B cell (primary cell): ENCODE data around the gene SERTAD3. TPM values are rescaled to one million over a fixed set of nuclear protein-coding genes. Genes with fewer than 3 reads are reported as not detected.

Experiments
- ATAC-seq: fragments of 200-7000 bp; cut with Tn5 transposase; one replicate; pipeline ENCODE4 v1.10.0; 2021; ENCODE audit warnings: low read depth, mild to moderate bottlenecking, moderate number of reproducible peaks, moderate library complexity
- CTCF ChIA-PET: fragments of 350-600 bp; sonication (Branson Sonifier 250); formaldehyde crosslinking; loops from one replicate; lab custom pipeline; 2021; ENCODE audit warnings: antibody characterized with exemption, inconsistent platforms; lab: Charles Lee
- POLR2A ChIA-PET: fragments of 350-600 bp; sonication (Branson Sonifier 250); formaldehyde crosslinking; loops from one replicate; lab custom pipeline; 2021; ENCODE audit warnings: antibody characterized with exemption; lab: Charles Lee
- DNase-seq: peaks from one replicate; pipeline ENCODE4 v3.0.0; 2013
- H2AFZ ChIP-seq: 2 replicates; pipeline ENCODE4 v1.6.1; 2012; ENCODE audit warnings: mild to moderate bottlenecking, low read depth, low read length; ENCODE audit not compliant: insufficient read depth, poor library complexity, severe bottlenecking
- H3K27ac ChIP-seq, 2 donors: 1 replicate in 1 of 2; 2 replicates in 1 of 2; pipeline ENCODE4 v1.5.1; 2012 to 2013; ENCODE audit warnings: low read length in 2 of 2, mild to moderate bottlenecking in 2 of 2, moderate library complexity in 1 of 2
- H3K27me3 ChIP-seq, 4 experiments: fragments of 200-600 bp in 1 of 4; sonication (generic) in 1 of 4; replicated peaks in 1 of 4; 1 replicate in 2 of 4; 2 replicates in 2 of 4; pipeline versions ENCODE4 v1.6.1 to v1.7.0; 2013 to 2016; ENCODE audit warnings: low read length in 3 of 4, mild to moderate bottlenecking in 2 of 4, mixed read lengths in 1 of 4, moderate library complexity in 1 of 4; ENCODE audit not compliant: insufficient read depth in 4 of 4, control insufficient read depth in 3 of 4; ENCODE audit errors: control extremely low read depth in 1 of 4
- H3K36me3 ChIP-seq, 2 experiments: replicated peaks in 1 of 2; 1 replicate in 1 of 2; 2 replicates in 1 of 2; pipeline versions ENCODE4 v1.6.1 to v1.7.1; 2013; ENCODE audit warnings: low read length in 1 of 2; ENCODE audit not compliant: insufficient read depth in 2 of 2, control insufficient read depth in 1 of 2; ENCODE audit errors: control extremely low read depth in 1 of 2, extremely low read depth in 1 of 2
- H3K4me1 ChIP-seq, 2 donors: fragments of 200-600 bp in 1 of 2; sonication (generic) in 1 of 2; 1 replicate in 1 of 2; 2 replicates in 1 of 2; pipeline versions ENCODE4 v1.5.1 to v1.6.1; 2013 to 2017; ENCODE audit warnings: low read length in 2 of 2; ENCODE audit not compliant: control insufficient read depth in 2 of 2, insufficient read depth in 2 of 2
- H3K4me2 ChIP-seq: replicated peaks from 2 replicates; pipeline ENCODE3; 2012; ENCODE audit warnings: mild to moderate bottlenecking, low read depth, low read length; ENCODE audit not compliant: poor library complexity, severe bottlenecking
- H3K4me3 ChIP-seq, 5 experiments: fragments of 200-600 bp in 1 of 5; sonication (generic) in 1 of 5; 1 replicate in 3 of 5; 2 replicates in 2 of 5; pipeline versions ENCODE4 v1.5.1 to v1.7.0; 2011 to 2016; ENCODE audit warnings: low read length in 4 of 5, mild to moderate bottlenecking in 4 of 5, low read depth in 2 of 5, control low read depth in 1 of 5, moderate library complexity in 1 of 5; ENCODE audit not compliant: insufficient read depth in 1 of 5; ENCODE audit errors: control extremely low read depth in 1 of 5, extremely low read depth in 1 of 5
- H3K79me2 ChIP-seq: fragments of 200-600 bp; sonication (generic); one replicate; pipeline ENCODE4 v1.6.0; 2016; ENCODE audit warnings: low read length; ENCODE audit not compliant: control insufficient read depth, insufficient read depth
- H3K9ac ChIP-seq: fragments of 200-600 bp; sonication (generic); 2 replicates; pipeline ENCODE4 v1.6.1; 2017; ENCODE audit warnings: mild to moderate bottlenecking, low read length, moderate library complexity
- H3K9me3 ChIP-seq, 3 donors: one replicate each; pipeline versions ENCODE4 v1.6.1 to v1.7.1; 2013; ENCODE audit warnings: low read length in 2 of 3; ENCODE audit not compliant: control insufficient read depth in 2 of 3, insufficient read depth in 1 of 3; ENCODE audit errors: control extremely low read depth in 1 of 3
- H4K20me1 ChIP-seq: 2 replicates; pipeline ENCODE4 v1.6.0; 2012; ENCODE audit warnings: mild to moderate bottlenecking, low read length; ENCODE audit not compliant: insufficient read depth, control insufficient read depth, poor library complexity, severe bottlenecking
- H3K27ac Mint-ChIP-seq: one replicate; pipeline ENCODE4 v1.8.0; 2021; ENCODE audit warnings: mixed read lengths
- H3K27me3 Mint-ChIP-seq: one replicate; pipeline ENCODE4 v1.8.0; 2021; ENCODE audit warnings: mixed read lengths
- H3K4me1 Mint-ChIP-seq: one replicate; pipeline ENCODE4 v1.8.0; 2021; ENCODE audit warnings: mixed read lengths
- H3K4me3 Mint-ChIP-seq: one replicate; pipeline ENCODE4 v1.8.0; 2021; ENCODE audit warnings: mixed read lengths
- H3K9me3 Mint-ChIP-seq: one replicate; pipeline ENCODE4 v1.8.0; 2022; ENCODE audit warnings: mixed read lengths; ENCODE audit not compliant: insufficient read depth
- EZH2 ChIP-seq: IDR thresholded peaks from 2 replicates; pipeline ENCODE4 v1.6.1; 2012; ENCODE audit warnings: borderline replicate concordance, low read depth, mild to moderate bottlenecking, moderate library complexity, low read length; ENCODE audit not compliant: insufficient read depth, poor library complexity, severe bottlenecking
- WGBS: methylation state at CpG from one replicate; pipeline ENCODE4 v1.1.5; 2013; ENCODE audit warnings: missing lambda C conversion rate; ENCODE audit not compliant: insufficient coverage; 5-methylcytosine and 5-hydroxymethylcytosine counted together
- intact Hi-C: fragments of 100-400 bp; cut with micrococcal nuclease; formaldehyde crosslinking; loops from one replicate; pipeline ENCODE4 v1.10.0; 2022
- polyA plus RNA-seq: library from polyadenylated mRNA; depleted of rRNA; stranded (reverse); fragments of >200 nt; gene quantifications from 2 replicates; pipeline ENCODE4 v1.2.3, GENCODE V29; 2012
- total RNA-seq, 2 donors: library from RNA; stranded (reverse); fragments of 120-200 nt in 1 of 2; gene quantifications; 1 replicate in 1 of 2; 2 replicates in 1 of 2; pipeline versions ENCODE4 v1.2.3 to v1.2.4, GENCODE V29; 2013 to 2022
- TF ChIP-seq, protein P1 (sequence below): fragments of 200-600 bp; IDR thresholded peaks from one replicate; pipeline ENCODE4 v1.8.0; 2022; ENCODE audit warnings: antibody characterized with exemption, mild to moderate bottlenecking

Gene SERTAD3
- total and polyA plus RNA-seq, 2 donors (not counting 1 experiment from before 2014, with no cell fraction given) = 41.6 to 43.9 TPM

- no peaks in the 10 kb centered on the region for H3K79me2 ChIP-seq
- POLR2A ChIA-PET = no interaction called here
- Mint-ChIP-seq H3K27me3 (no peaks in the 10 kb centered on the region), H3K9me3 (no peaks in the 10 kb centered on the region), H3K27ac (no peak within 1 kb of the TSS), H3K4me1 (peaks cover 23% of the 10 kb centered on the region), H3K4me3 (no peak within 1 kb of the TSS)
- H3K36me3 ChIP-seq = no peaks in the 10 kb centered on the region
- 0% methylated on average over 1 of the region's 18 CpGs for WGBS
- H4K20me1 ChIP-seq = no peaks in the 10 kb centered on the region
- no peak for ATAC-seq
- no peak for DNase-seq
- intact Hi-C loops = no loop called here
- H3K27me3 ChIP-seq = peaks cover 0 to 2% (median 0%) of the 10 kb centered on the region in 4 experiments
- H3K9me3 ChIP-seq = no peaks in the 10 kb centered on the region
- H3K9ac ChIP-seq = no peak within 1 kb of the TSS
- H2AFZ ChIP-seq = no peak within 1 kb of the TSS
- H3K4me2 ChIP-seq = no peak within 1 kb of the TSS
- no peak within 1 kb of the TSS for H3K4me3 ChIP-seq
- no peak for TF ChIP-seq EZH2
- TF ChIP-seq, protein P1, sequence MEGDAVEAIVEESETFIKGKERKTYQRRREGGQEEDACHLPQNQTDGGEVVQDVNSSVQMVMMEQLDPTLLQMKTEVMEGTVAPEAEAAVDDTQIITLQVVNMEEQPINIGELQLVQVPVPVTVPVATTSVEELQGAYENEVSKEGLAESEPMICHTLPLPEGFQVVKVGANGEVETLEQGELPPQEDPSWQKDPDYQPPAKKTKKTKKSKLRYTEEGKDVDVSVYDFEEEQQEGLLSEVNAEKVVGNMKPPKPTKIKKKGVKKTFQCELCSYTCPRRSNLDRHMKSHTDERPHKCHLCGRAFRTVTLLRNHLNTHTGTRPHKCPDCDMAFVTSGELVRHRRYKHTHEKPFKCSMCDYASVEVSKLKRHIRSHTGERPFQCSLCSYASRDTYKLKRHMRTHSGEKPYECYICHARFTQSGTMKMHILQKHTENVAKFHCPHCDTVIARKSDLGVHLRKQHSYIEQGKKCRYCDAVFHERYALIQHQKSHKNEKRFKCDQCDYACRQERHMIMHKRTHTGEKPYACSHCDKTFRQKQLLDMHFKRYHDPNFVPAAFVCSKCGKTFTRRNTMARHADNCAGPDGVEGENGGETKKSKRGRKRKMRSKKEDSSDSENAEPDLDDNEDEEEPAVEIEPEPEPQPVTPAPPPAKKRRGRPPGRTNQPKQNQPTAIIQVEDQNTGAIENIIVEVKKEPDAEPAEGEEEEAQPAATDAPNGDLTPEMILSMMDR = no peak
- H3K4me1 ChIP-seq = peaks cover 12 to 33% of the 10 kb centered on the region in 2 donors
- CTCF ChIA-PET = interaction anchor here (1.0 kb wide), 1 partner anchor 8 kb away, joined by 5 read pairs; no protein-coding TSS in a partner anchor
- no peak within 1 kb of the TSS for H3K27ac ChIP-seq
Observed at GRCh38 chr19:40413291-40413845, 30.8 kb downstream of the SERTAD3 start, which contains the start of gene PRX. TSS of gene PRX (minus strand) at chr19:40413378. CDS start at chr19:40407932, 5,446 bp downstream.

- no peaks in the 10 kb centered on the region for H3K9me3 Mint-ChIP-seq
- Histone ChIP-seq H3K4me1 (peaks cover 13 to 38% of the 10 kb centered on the region in 2 donors), H3K9ac (no peak overlapping the region), H3K36me3 (no peaks in the 10 kb centered on the region), H3K9me3 (no peaks in the 10 kb centered on the region), H3K4me3 (no peak overlapping the region), H2AFZ (no peak overlapping the region), H3K4me2 (no peak overlapping the region), H4K20me1 (no peaks in the 10 kb centered on the region), H3K27ac (no peak overlapping the region), H3K79me2 (no peaks in the 10 kb centered on the region), H3K27me3 (peaks cover 0 to 2% (median 0%) of the 10 kb centered on the region in 4 experiments)
- WGBS = 100% methylated on average over 1 of the region's 4 CpGs
- DNase-seq (no peak), ATAC-seq (no peak)
- no peak overlapping the region for H3K4me3 Mint-ChIP-seq
- intact Hi-C loops = no loop called here
- H3K27ac Mint-ChIP-seq = no peak overlapping the region
- H3K27me3 Mint-ChIP-seq = no peaks in the 10 kb centered on the region
- ChIA-PET CTCF (interaction anchor here (1.0 kb wide), 1 partner anchor 8 kb away, joined by 5 read pairs; no protein-coding TSS in a partner anchor), POLR2A (no interaction called here)
- peaks cover 28% of the 10 kb centered on the region for H3K4me1 Mint-ChIP-seq
- no peak for TF ChIP-seq EZH2
- TF ChIP-seq, protein P1 = no peak
Observed at GRCh38 chr19:40412866-40413265, 31.3 kb downstream of the SERTAD3 start.
